Right lobe of liver (tissue), 6 donors: ENCODE measurements around the gene GRIN2A. TPM values are rescaled to one million over a fixed set of nuclear protein-coding genes. Genes with fewer than 3 reads are reported as not detected.

Source experiments
- ATAC-seq, 4 donors: fragments of 200-7000 bp; cut with Tn5 transposase; one replicate each; pipeline ENCODE4 v1.9.1; 2020; ENCODE audit warnings: mild to moderate bottlenecking in 4 of 4, moderate library complexity in 4 of 4
- DNase-seq, 3 donors: peaks; one replicate each; pipeline ENCODE4 v3.0.0-alpha.2; 2020
- H3K27ac ChIP-seq, 3 donors: fragments of 200-600 bp; one replicate each; pipeline ENCODE4 v1.8.0; 2022
- H3K27me3 ChIP-seq, 2 donors: fragments of 200-600 bp; one replicate each; pipeline ENCODE4 v1.8.0; 2022
- H3K36me3 ChIP-seq, 4 donors: fragments of 200-600 bp; sonication (generic) in 1 of 4; one replicate each; pipeline versions ENCODE4 v1.5.1 to v1.8.0; 2017 to 2022; ENCODE audit warnings: control low read depth in 1 of 4
- H3K4me1 ChIP-seq, 4 donors: fragments of 200-600 bp; sonication (generic) in 1 of 4; one replicate each; pipeline versions ENCODE4 v1.5.1 to v1.8.0; 2017 to 2022; ENCODE audit warnings: control low read depth in 1 of 4
- H3K4me3 ChIP-seq, 3 donors: fragments of 200-600 bp; one replicate each; pipeline ENCODE4 v1.8.0; 2022
- H3K9me3 ChIP-seq, 4 donors: fragments of 200-600 bp; sonication (generic) in 1 of 4; one replicate each; pipeline versions ENCODE4 v1.5.1 to v1.8.0; 2017 to 2022; ENCODE audit warnings: control low read depth in 1 of 4
- CTCF ChIP-seq, 4 donors: fragments of 200-600 bp in 3 of 4; fragments of 450-650 bp in 1 of 4; IDR thresholded peaks; one replicate each; pipeline versions ENCODE4 v1.5.1 to v1.8.0; 2016 to 2022; ENCODE audit warnings: antibody characterized with exemption in 4 of 4, mild to moderate bottlenecking in 2 of 4
- POLR2A ChIP-seq: fragments of 450-650 bp; IDR thresholded peaks from one replicate; pipeline ENCODE4 v1.6.1; 2017; ENCODE audit warnings: antibody characterized with exemption, mild to moderate bottlenecking
- WGBS: methylation state at CpG from one replicate; pipeline ENCODE4 v1.1.6; 2018; ENCODE audit warnings: low coverage, low lambda C conversion rate; ENCODE audit not compliant: insufficient coverage; ENCODE audit errors: missing lambda C conversion rate; 5-methylcytosine and 5-hydroxymethylcytosine counted together
- intact Hi-C, 2 donors: fragments of 100-400 bp; cut with DNase I; formaldehyde crosslinking; loops; one replicate each; pipeline versions ENCODE4 v1.11.2 to v1.14.1; 2022
- small RNA-seq, 2 experiments: library from RNA; depleted of rRNA; stranded (forward); fragments of <200 nt; gene quantifications; one replicate each; pipeline ENCODE3, GENCODE V24; 2016
- total RNA-seq, 6 experiments: library from RNA; depleted of rRNA in 2 of 6; stranded (reverse); fragments of >200 nt in 2 of 6; fragmentation: NEBNext Ultra II Directional in 3 of 6; extraction: Animal tissue kit (Norgen Biotek cat#: 25700) in 3 of 6; gene quantifications; one replicate each; pipeline versions ENCODE4 v1.1.0 to v1.2.4, GENCODE V29; 2016 to 2023
- donor health status: DM: no; HTN: yes; CAD: no.
- donor health status: DM: no; HTN: no; CAD: no.
- donor health status: DM: no; HTN: no; CAD: no.
- donor health status: DM: no; HTN: yes; CAD: no.
- donor health status: DM: no; HTN: yes; CAD: no.

Gene GRIN2A
- total RNA-seq, 6 experiments from 2014 or later = not detected

DNA sequence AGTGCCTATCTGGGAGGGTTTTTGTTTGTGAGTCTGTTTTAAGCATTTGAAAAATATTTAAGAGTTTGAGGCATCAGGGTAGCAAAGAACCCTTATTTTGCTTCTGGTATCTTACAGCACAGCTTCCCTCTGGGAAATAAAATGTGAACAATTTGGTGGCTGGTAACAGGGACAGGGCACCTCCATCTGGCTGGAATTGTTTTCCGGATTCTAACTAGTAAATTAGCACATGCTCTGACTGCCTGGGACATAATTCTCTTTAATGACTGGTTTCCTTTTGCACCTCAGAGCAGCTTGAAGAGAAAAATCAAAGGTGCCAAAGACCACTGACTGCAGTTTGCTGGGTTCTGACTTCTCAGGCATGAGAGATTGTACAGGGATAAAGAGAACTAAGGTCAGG lies 469.1 kb downstream of the GRIN2A start:
- Histone ChIP-seq H3K9me3 (no peaks in the 10 kb centered on the region), H3K4me1 (no peaks in the 10 kb centered on the region), H3K27ac (no peak overlapping the region), H3K4me3 (no peak overlapping the region), H3K36me3 (no peaks in the 10 kb centered on the region), H3K27me3 (no peaks in the 10 kb centered on the region)
- whole genome bisulfite sequencing = 44% methylated on average over 1 of the region's 1 CpG
- intact Hi-C loops = no loop called here
- no peak for TF ChIP-seq POLR2A
- TF ChIP-seq CTCF (IDR thresholded peaks at IDR 0.05) = no peak
- DNase-seq (no peak), ATAC-seq (no peak)

DNA sequence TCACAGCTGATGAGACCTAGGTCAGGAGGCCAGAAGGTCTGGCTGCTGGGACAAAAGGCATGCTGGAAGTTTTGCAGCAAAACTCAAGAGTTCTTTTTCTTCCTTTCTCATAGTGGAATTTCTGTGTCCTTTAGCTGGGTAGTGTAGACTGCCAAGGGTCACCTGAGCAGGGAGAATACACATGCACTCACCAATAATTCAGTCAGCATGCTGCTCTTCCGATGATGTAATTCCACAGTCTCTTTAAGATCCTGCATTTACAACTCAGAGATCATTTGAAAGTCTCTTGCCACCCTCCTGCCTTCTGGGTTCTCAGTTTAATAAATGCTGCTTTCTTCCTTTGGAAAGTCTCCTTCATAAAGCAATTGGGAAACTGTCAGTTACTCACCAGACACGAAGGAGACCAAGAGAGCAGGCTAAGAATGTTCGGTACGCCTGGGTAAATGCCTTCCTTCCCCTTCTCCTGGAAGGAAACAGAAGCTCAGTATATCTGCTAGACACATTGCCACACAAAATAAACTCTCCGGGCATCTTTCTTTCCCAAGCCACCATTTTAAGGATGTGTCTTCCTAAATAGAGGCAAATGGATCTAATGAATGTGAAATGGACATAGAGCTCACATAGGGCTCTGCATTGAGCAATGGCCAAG lies 473.1 kb downstream of the GRIN2A start:
- ATAC-seq = no peak
- Histone ChIP-seq H3K4me1 (no peaks in the 10 kb centered on the region), H3K4me3 (no peak overlapping the region), H3K9me3 (no peaks in the 10 kb centered on the region), H3K27me3 (no peaks in the 10 kb centered on the region), H3K36me3 (no peaks in the 10 kb centered on the region), H3K27ac (no peak overlapping the region)
- WGBS = 29% methylated on average over 5 of the region's 5 CpGs
- TF ChIP-seq POLR2A (no peak), CTCF (IDR thresholded peaks at IDR 0.05) (no peak)
- intact Hi-C loops = no loop called here
- DNase-seq = no peak

DNA sequence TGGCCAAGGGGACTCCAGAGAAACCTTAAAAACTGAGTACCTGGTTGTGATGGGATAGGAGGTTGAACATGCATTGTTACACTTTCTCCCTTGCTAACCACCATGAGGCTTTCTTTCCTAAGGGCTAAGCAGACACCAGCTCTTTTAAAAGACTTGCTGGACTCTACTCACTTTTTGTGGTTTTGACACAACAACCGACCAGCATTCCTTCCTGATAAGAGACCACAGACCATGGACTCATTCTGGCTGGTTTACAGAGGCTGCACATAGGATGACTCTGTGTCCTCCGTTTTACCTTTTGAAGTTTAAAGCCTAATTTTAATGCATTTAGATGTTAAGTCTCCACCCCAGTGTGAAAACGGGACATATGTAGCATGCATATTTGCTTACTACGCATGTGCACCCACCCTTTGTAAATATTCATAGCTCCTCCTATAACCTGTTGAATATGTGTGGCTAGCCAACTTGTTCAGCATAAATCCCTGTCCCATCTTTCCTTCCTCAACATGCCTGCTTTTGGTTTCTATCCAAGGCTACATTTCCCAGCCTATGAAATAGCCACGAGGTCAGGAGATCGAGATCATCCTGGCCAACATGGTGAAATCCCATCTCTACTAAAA lies 475.9 kb downstream of the GRIN2A start:
- no peak for ATAC-seq

GRCh38 chr16:9703731-9704130 lies 478.5 kb downstream of the GRIN2A start:
- DNase-seq (no peak), ATAC-seq (no peak)
- H3K27ac ChIP-seq = no peak overlapping the region
- WGBS = 83% methylated on average over 1 of the region's 1 CpG
- intact Hi-C loops = no loop called here
- no peaks in the 10 kb centered on the region for H3K27me3 ChIP-seq
- TF ChIP-seq POLR2A (no peak), CTCF (IDR thresholded peaks at IDR 0.05) (no peak)
- no peaks in the 10 kb centered on the region for H3K36me3 ChIP-seq
- H3K4me1 ChIP-seq = no peaks in the 10 kb centered on the region
- H3K9me3 ChIP-seq = no peaks in the 10 kb centered on the region
- no peak overlapping the region for H3K4me3 ChIP-seq

More for the DNA sequence above, 475.9 kb downstream of the GRIN2A start:
- Histone ChIP-seq H3K27me3 (no peaks in the 10 kb centered on the region), H3K36me3 (no peaks in the 10 kb centered on the region), H3K4me1 (no peaks in the 10 kb centered on the region), H3K9me3 (no peaks in the 10 kb centered on the region), H3K27ac (no peak overlapping the region), H3K4me3 (no peak overlapping the region)
- intact Hi-C loops = no loop called here
- no peak for DNase-seq
- TF ChIP-seq POLR2A (no peak), CTCF (IDR thresholded peaks at IDR 0.05) (no peak)
- WGBS = 58% methylated on average over 6 of the region's 6 CpGs

Small RNA genes lying within 50 kb of the gene (small RNA-seq; reads per million reads assigned to genes)
- gene RN7SL493P = 0 reads per million in 2 experiments

Other genes with a start within 250 kb of the GRIN2A start
- 10 to 100 TPM; 13.0 to 42.8 (median 24.0) TPM for gene ATF7IP2, start 203.6 kb upstream of the GRIN2A start, total RNA-seq